G401.6 (cell line): ENCODE results near the gene ZNF846.
"Not testable (repeated sequence)": the region's sequence is repeated elsewhere in the genome, so short reads cannot be mapped to it uniquely, and the experiment has no call there.

Source experiments
- FAIRE-seq: peaks from 2 replicates; lab custom pipeline; 2012; peaks lifted over from hg19 to GRCh38; lab: Jason Lieb, UNC

Gene ZNF846

DNA sequence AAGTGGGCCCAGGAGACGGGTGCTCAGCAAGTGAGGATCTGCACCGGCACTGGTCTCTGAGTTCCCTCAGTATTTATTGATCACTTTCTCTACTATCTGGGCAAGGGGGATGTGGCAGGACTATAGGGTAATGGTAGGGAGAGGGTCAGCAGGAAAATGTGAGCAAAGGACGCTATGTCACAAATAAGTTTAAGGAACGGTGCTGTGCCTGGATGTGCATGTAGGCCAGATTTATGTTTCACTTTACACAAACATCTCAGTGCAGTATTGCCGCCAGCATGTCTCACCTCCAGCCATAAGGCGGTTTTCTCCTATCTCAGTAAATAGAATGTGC is 15.6 kb upstream of the ZNF846 start:
- FAIRE-seq, result not testable (repeated sequence)

DNA sequence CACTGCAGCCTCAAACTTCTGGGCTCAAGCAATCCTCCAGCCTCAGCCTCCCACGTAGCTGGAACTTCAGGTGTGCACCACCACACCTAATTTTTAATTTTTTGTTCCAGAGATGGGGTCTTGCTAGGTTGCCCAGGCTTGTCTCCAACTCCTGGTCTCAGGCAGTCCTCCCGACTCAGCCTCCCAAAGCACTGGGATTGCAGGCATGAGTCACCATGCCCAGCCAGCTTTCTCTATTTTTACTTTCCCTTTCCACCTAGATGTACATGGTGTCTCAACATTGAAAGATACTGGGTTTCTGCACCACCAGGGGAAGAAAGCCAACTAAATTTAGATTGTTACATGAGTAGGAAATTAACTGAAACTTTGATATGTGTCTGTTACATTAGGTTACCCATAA is 13.8 kb upstream of the ZNF846 start:
- FAIRE-seq, result no peak

DNA sequence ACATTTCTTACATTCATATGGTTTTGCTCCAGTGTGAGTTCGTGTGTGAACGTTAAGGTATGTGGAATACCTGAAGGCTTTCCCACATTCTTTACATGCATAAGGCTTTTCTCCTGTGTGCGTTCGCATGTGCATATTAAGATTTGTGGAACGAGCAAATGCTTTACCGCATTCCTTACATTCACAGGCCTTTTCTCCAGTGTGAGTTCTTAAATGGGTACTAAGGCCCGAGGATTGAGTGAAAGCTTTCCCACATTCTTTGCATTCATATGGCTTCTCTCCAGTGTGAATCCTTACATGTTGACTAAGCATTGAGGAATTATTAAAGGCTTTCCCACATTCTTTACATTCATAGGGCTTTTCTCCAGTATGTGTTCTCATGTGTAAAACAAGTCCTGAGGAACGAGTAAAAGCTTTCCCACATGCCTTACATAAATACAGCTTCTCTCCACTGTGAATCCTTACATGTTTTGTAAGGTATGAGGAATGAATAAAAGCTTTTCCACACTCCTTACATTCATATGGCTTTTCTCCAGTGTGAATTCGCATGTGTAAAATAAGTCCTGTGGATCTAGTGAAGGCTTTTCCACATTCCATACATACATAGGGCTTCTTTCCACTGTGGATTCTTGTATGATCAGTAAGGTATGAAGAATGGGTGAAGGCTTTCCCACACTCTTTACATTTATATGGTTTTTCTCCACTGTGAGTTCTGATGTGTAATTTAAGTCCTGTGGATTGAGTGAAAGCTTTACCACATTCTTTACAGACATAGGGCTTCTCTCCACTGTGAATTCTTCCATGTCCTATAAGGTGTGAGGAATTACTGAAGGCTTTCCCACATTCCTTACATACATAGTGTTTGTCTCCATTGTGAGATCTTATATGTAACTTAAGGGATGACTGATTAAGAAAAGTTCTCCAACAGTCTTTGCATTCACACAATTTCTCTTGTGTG is 10.7 kb downstream of the ZNF846 start:
- no peak for FAIRE-seq

DNA sequence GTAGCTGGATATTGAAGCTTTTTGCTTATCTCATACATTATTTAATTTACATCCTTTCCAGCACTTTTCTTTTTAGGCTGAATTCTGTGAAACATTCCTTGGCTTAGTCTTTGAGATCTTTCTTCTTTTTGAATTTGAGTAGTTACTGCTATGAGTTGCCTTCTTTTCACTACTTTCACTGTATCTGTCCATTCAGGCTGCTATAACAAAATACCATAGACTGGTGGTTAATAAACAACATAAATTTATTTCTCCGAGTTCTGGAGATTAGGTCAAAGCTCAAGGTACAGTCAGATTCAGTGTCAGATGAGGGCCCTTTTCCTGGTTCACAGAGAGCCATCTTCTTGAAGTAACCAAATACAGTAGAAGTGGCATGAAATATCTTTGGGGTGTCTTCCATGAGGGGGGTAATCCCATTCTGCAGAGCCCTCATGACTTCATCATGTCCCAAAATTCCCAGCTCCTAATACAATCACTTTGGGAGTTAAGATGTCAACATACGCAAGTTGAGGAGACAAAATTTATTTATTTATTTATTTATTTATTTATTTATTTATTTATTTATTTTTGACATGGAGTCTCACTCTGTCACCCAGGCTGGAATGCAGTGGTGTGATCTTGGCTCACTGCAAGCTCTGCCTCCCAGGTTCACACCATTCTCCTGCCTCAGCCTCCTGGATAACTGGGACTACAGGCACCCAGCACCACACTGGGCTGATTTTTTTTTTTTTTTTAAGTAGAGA is 15.7 kb downstream of the ZNF846 start:
- FAIRE-seq, result no peak

DNA sequence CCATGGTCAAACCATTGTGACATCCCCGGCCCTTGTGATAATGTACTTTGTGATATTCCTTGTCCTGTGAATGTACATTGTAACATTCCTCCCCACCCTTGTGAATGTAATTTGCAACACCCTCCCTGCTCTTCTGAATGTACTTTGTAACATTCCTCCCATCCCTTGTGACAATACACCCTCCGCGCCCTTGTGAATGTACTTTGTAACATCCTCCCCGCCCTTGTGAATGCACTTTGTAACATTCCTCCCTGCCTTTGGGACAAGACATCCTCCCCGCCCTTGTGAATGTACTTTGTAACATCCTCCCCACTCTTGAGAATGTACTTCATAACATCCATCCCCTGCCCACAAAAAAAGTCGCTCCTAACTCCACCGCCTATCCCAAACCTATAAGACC is 17.1 kb downstream of the ZNF846 start:
- no peak for FAIRE-seq

DNA sequence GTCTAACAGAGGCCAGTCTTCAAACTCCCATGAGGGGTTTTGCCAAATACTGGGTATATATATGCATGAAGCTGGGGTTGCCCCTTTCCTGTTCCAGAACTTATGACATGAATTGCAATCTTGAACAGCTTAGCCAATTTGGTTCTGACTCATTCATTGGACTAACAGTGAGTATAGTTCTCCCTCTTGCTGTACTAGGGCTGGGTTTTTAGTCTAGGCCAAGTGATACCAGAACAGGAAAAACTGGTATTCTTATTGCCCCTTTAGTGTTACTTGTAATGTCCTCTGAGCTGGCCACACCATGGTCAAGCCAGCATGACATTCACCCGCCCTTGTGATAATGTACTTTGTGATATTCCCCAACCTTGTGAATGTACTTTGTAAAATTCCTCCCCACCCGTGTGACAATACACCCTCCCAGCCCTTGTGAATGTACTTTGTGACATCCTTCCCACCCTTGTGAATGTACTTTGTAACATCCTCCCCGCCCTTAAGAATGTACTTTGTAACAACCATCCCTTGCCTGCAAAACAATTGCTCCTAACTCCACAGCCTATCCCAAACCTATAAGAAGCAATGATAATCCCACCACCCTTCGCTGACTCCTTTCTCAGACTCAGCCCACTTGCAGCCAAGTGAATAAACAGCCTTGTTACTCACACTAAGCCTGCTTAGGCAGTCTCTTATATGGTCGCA is 26.9 kb downstream of the ZNF846 start:
- FAIRE-seq, result no peak

DNA sequence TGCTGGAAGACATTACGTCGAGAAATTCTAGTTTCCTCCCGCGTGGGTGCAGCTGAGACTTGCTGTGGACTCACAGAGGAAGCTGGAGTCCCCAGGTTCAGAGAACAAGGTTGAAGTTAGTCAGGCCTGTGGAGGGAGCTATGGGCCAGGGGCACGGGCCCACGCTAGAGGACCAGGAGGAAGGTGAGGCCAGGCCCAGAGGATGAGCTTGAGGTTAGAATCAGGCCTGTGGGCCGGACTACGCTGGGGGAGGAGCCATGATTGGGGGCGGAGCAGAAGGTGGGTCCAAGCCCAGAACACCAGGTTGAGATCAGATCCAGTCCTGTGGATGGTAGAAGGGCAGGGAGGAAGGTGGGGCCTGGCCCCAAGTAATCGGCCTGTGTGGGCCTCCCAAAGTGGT is 32.6 kb downstream of the ZNF846 start:
- FAIRE-seq, result no peak

DNA sequence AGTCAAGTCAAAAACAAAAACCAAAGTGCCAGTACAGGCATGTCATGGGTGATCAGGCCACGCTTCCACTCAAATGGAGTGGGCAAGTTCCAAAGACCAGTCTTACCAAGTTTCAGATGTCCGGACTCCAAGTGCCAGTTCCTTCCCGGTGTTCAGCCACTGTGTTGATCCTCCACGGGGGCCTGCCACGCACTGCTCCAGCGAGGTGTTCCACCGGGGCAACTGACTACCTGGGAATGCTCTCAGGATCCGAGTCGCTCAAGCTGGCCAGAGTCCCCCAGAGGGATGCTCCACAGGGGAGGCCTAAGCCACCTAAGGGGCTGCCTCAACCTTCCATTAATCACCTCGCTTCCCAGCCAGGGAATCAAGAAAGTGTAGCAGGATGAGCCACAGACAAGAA is 38.5 kb downstream of the ZNF846 start:
- FAIRE-seq, result not testable (repeated sequence)

DNA sequence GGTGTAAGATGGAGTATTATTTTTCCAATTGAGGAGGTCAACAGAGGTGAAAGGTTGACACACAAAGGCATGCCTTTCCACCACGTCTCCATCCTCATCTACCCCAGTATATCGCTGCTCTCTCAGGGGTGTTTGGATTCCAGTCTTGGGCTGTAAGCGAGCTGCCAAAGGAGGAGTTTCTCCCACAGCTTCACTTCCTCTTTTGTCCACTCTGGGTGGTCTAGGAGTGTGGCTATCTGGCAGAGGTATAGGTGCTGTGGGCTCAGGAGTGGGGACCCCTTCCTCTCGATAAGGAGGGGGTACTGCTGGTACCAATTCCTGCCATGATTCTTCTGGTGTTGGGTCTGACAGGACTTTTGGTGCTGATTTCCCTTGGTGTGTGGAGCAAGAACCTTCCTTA is 39.4 kb downstream of the ZNF846 start:
- no peak for FAIRE-seq

DNA sequence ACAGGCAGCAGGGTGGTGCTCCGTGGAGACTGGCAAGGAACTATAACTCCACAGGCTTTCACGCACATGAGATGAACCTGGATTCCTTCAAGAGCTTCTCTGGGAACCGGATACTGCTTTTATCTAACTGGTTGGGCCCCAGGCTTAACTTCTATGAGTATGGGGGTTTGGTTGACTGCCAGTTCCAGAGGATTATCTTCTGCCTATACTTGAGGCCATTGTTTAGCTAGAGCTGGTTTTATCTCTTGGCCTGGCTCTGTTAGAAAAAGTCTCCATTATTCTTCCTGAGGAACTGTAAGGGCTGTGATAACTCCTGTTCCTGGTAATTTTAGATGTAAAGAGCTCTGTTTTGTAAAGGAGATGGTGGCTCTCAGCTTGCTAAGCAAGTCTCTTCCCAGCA is 40.9 kb downstream of the ZNF846 start:
- FAIRE-seq, result no peak

DNA sequence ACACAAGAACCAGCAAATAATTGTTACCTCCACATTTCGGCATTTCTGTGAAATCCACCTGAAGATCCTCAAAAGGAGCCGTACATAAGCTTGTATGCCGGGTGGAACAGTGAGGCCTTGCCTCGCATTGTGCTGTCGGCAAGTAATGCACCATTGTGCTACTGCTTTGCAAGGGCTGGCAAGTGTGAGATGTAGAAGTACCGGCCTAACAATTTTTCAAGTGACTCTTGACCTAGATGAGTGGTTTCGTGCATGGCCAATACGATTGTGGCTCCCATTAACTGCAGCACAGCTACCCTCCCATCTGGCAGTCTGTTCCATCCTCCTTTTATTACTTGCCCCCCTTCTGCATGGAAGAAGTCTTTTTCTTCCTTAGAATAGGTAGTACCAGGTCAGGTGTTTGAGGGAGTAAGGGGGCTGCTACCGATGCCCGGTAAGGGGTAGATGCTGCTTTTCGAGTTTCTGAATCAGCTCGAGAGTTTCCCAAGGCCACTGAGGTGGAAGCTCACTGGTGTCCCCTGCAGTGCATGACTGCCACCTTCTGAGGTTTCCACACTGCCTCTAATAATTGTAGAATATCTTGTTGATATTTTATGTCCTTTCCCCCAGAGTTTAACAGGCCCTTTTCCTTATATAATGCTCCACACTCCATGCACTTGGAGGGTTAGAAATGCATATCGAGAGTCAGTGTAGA is 42.9 kb downstream of the ZNF846 start:
- FAIRE-seq, result not testable (repeated sequence)

DNA sequence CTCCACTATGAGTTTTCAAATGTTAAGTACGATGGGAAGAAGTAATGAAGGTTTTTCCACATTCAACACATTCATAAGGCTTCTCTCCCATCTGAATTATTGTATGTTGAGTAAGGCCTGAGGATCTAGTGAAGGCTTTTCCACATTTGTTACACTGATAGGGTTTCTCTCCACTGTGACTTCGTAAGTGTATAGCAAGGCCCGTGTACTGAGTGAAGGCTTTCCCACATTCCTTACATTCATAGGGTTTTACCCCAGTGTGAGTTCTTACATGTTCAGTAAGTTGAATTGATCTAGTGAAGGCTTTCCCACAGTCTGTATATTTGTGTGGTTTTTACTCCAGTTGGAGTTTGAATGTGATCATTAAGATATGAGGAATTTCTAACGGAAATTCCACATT is 44.4 kb downstream of the ZNF846 start:
- FAIRE-seq, result no peak

DNA sequence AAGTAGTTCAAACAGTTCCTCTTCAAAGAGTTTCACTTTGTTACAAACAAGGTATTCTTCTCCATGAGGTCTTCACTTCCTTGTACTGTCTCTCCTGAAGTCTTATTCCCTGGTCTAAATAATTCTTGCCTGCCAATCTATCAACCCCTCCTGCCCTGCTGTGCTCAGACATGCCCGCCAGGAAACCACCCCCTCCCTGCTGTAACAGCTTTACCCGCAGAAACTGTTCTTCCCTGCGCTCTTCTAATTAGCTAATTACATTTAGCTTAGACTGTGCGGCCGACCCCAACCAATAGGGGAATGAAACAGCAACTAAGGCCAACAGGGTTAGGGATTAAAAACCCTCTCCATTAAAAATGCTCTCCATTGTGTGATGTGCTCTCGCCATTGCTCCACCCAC is 46.7 kb downstream of the ZNF846 start:
- FAIRE-seq, result no peak

DNA sequence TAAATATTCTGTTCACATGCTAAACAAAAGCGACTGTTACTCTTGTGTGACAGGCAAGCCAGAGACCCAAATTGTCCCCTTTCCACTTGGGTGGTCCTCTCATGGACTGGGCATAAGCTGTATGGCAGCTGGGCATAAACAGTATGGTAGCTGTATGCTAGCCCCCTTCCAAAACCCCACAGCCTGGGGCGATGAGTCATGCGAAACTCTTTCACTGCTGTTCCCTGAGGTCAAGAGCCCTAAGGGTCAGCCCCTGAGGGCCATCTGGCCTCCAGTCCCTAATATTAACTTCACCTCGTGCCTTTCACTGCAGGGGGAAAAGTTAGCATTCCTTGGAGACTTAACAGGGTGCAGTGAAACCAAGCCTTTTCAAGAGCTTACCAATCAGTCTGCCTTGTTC is 48.0 kb downstream of the ZNF846 start:
- FAIRE-seq, result no peak

DNA sequence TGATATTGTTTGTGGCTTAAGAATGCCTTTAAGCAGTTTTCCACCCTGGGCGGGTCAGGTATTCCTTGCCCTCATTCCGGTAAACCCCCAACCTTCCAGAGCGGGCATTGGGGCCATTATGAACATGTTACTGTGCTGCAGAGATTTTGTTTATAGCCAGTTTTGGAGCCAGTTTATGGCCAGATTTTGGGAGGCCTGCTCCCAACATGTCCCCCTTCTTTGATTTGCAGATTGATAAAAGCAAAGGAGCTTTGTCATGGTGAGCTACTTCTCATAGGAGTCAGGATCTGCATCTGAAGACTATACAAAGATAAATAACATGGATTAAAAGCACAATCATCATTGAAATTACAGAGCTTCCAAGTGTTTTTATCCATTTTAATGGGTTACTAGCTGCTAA is 56.7 kb downstream of the ZNF846 start:
- no peak for FAIRE-seq

DNA sequence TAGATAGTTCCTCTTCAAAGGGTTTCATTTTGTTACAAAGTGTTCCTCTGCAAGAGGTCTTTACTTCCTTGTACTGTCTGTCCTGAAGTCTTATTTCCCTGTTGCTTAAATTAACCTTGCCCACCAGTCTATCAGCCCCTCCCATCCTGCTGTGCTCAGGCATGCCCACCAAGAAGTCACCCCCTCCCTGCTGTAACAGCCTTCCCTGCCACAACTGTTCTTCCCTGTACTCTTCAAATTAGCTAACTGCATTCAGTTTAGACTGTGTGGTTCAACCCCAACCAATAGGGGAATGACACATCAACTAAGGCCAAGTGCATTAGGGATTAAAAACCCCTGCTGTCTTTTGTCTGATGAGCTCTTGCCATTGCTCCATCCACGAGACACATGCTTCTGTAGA is 59.2 kb downstream of the ZNF846 start:
- FAIRE-seq, result no peak

DNA sequence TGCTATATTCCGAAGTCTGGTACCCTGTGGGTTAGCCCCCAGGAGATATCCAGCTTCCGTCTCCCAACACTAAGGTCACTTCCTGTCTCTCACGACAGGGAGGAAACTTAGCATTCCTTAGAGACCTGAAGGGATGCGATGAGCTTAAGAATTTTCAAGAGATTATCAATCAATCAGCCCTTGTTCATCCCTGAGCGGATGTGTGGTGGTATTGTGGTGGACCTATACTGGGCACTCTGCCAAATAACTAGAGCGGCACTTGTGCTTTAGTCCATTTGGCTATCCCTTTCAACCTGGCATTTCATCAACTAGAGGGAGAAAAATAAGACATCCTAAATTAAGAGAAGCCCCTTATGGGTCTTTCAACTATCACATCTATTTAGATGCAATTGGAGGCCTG is 62.7 kb downstream of the ZNF846 start:
- FAIRE-seq, result no peak

DNA sequence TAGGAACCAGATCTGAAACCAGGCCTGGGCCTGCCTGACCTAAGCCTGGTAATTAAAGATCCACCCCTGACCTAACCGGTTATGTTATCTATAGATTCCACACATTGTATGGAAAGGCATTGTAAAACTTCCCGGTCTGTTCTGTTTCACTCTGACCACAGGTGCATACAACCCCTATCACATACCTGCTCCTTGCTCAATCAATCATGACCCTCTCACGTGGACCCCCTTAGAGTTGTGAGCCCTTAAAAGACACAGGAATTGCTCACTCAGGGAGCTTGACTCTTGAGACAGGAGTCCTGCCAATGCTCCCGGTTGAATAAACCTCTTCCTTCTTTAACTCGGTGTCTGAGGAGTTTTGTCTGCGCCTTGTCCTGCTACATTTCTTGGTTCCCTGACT is 66.4 kb downstream of the ZNF846 start:
- no peak for FAIRE-seq
